ENCODE results near the gene COL15A1.

Gene COL15A1

GRCh38 chr9:98950262-98950661 lies 6.6 kb downstream of the COL15A1 start:
- no peak for DNase-seq

GRCh38 chr9:98951967-98952366 lies 8.3 kb downstream of the COL15A1 start:
- DNase-seq = no peak

- DNase-seq = no peak
These were observed 10.0 kb downstream of the COL15A1 start for GRCh38 chr9:98953581-98954243.

GRCh38 chr9:98954244-98954610 lies 10.5 kb downstream of the COL15A1 start:
- DNase-seq = no peak

GRCh38 chr9:98955259-98955658 lies 11.6 kb downstream of the COL15A1 start:
- DNase-seq = no peak

GRCh38 chr9:98957826-98958225 lies 14.1 kb downstream of the COL15A1 start:
- DNase-seq = no peak

GRCh38 chr9:98958271-98958984 lies 14.7 kb downstream of the COL15A1 start:
- no peak for DNase-seq

- no peak for DNase-seq
These were observed 16.7 kb downstream of the COL15A1 start for GRCh38 chr9:98960409-98960808.

GRCh38 chr9:98961513-98962180 lies 17.9 kb downstream of the COL15A1 start:
- DNase-seq = no peak

GRCh38 chr9:98962181-98962560 lies 18.5 kb downstream of the COL15A1 start:
- DNase-seq = no peak

GRCh38 chr9:98962861-98963260 lies 19.2 kb downstream of the COL15A1 start:
- no peak for DNase-seq

GRCh38 chr9:98964201-98964600 lies 20.5 kb downstream of the COL15A1 start:
- no peak for DNase-seq

GRCh38 chr9:98964911-98965336 lies 21.2 kb downstream of the COL15A1 start:
- DNase-seq = no peak

GRCh38 chr9:98966676-98967075 lies 23.0 kb downstream of the COL15A1 start:
- no peak for DNase-seq

GRCh38 chr9:98967257-98967656 lies 23.6 kb downstream of the COL15A1 start:
- DNase-seq = no peak

- DNase-seq = no peak
These were observed 24.0 kb downstream of the COL15A1 start for GRCh38 chr9:98967680-98968079.

GRCh38 chr9:98968601-98969337 lies 25.1 kb downstream of the COL15A1 start:
- no peak for DNase-seq

- DNase-seq = no peak
These were observed 26.9 kb downstream of the COL15A1 start for GRCh38 chr9:98970532-98971041.

GRCh38 chr9:98971168-98971914 lies 27.6 kb downstream of the COL15A1 start:
- no peak for DNase-seq

- no peak for DNase-seq
These were observed 28.2 kb downstream of the COL15A1 start for GRCh38 chr9:98971915-98972223.

GRCh38 chr9:98972716-98973115 lies 29.0 kb downstream of the COL15A1 start:
- DNase-seq = peak in 1 of 3 experiments; percentile 36

GRCh38 chr9:98973171-98973570 lies 29.5 kb downstream of the COL15A1 start:
- DNase-seq = no peak

- DNase-seq = no peak
These were observed 29.9 kb downstream of the COL15A1 start for GRCh38 chr9:98973576-98973975.

All from NCI-H1417 (cell line).